Measurements from ENCODE around the gene RNF26. TPM values are rescaled to one million over a fixed set of nuclear protein-coding genes. Genes with fewer than 3 reads are reported as not detected.

The RNF26 gene
- total and polyA plus RNA-seq, 2 of the 13 experiments (the other 11 are each of a cell fraction or from before 2014, with no cell fraction given): 11.9 to 26.3 TPM

DNA sequence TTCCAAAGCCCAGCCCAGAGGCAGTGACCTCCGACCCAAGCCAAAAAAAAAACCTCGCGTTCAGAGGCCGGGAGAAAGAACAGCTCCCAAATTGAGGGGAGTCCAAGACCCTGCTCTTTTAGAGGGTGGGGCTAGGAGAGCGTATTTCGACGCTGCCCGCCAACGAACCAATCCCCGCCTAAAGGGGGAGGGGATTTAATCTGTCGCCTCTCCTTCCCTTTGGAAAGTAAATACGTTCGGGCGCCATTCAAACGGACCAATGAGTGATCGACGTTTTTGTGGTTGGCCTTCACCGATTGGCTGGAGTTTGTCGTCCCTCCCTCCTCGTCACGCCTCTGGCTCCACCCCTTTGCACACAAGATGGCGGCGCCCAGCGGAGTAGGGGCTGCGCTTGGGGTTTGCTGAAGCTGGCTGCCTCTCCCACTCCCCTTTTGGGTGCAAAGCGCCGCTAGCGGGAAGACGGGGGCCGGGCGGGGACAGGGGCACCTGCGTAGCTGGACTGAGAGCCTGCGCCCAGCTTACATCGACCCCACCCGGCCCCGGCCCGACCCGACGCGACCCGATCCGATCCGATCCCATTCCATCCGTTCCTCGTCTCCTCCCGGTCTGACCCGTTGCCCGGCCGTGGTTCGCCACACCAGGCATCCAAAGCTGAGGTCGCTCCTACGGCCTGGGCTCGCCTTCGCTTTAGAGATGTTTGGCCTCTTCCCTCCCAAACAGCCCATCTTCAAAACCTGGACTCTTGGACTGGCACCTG, at the start of gene RNF26 (continued):
- TF ChIP-seq FOXM1 (CRISPR knock-in tag; IDR thresholded peaks at IDR 0.05) (peak; percentile 99), ZBTB20 (CRISPR knock-in tag; IDR thresholded peaks at IDR 0.05; ENCODE audit: borderline replicate concordance, low read depth) (no peak), ZNF296 (CRISPR knock-in tag; conservative IDR thresholded peaks at IDR 0.05) (no peak), TSC22D2 (CRISPR knock-in tag; IDR thresholded peaks at IDR 0.05; ENCODE audit: borderline replicate concordance) (no peak), NCOA2 (CRISPR knock-in tag; IDR thresholded peaks at IDR 0.05) (no peak), MAFK (conservative IDR thresholded peaks at IDR 0.05 in 1 of 2, IDR thresholded peaks at IDR 0.05 in 1 of 2; ENCODE audit: low read length in 2 of 2) (no peak), ATF1 (CRISPR knock-in tag; IDR thresholded peaks at IDR 0.05) (peak; percentile 94), ZMAT3 (CRISPR knock-in tag; conservative IDR thresholded peaks at IDR 0.05) (peak; percentile 59; the same call in 1 of the 2 replicates), RXRB (CRISPR knock-in tag; IDR thresholded peaks at IDR 0.05; ENCODE audit: borderline replicate concordance) (0 out of 2 replicates have a peak, but pooled peaks have one; percentile 14), ZNF317 (CRISPR knock-in tag; IDR thresholded peaks at IDR 0.05) (0 out of 2 replicates have a peak, but pooled peaks have one; percentile 35), ZNF746 (CRISPR knock-in tag; IDR thresholded peaks at IDR 0.05) (no peak), POLR2AphosphoS5 (IDR thresholded peaks at IDR 0.05; ENCODE audit: low read depth, low read length) (peak; percentile 83), KMT2B (CRISPR knock-in tag; IDR thresholded peaks at IDR 0.05) (0 out of 2 replicates have a peak, but pooled peaks have one; percentile 48), ZNF646 (CRISPR knock-in tag; IDR thresholded peaks at IDR 0.05) (no peak), TOPORS (CRISPR knock-in tag; IDR thresholded peaks at IDR 0.05) (no peak), AGO2 (optimal IDR thresholded peaks at IDR 0.05; ENCODE audit: low read depth, low read length) (peak; percentile 60), SP2 (CRISPR knock-in tag; IDR thresholded peaks at IDR 0.05) (peak; percentile 81), ZFY (CRISPR knock-in tag; IDR thresholded peaks at IDR 0.05) (peak; percentile 64), FOXA1 (IDR thresholded peaks at IDR 0.05) (no peak), FOXA1 (CRISPR knock-in tag; IDR thresholded peaks at IDR 0.05) (peak; percentile 90), ZNF891 (CRISPR knock-in tag; IDR thresholded peaks at IDR 0.05) (0 out of 2 replicates have a peak, but pooled peaks have one; percentile 29), ZNF605 (CRISPR knock-in tag; IDR thresholded peaks at IDR 0.05) (peak; percentile 71), MXI1 (IDR thresholded peaks at IDR 0.05; ENCODE audit: borderline replicate concordance, low read depth, low read length) (peak; percentile 72; the same call in 1 of the 3 replicates), DMAP1 (CRISPR knock-in tag; IDR thresholded peaks at IDR 0.05) (peak; percentile 72; the same call in 1 of the 2 replicates), EEA1 (CRISPR knock-in tag; IDR thresholded peaks at IDR 0.05; ENCODE audit: borderline replicate concordance) (0 out of 2 replicates have a peak, but pooled peaks have one; percentile 63)
